ENCODE data around the gene ARL3.
"Not testable (repeated sequence)": the region's sequence is repeated elsewhere in the genome, so short reads cannot be mapped to it uniquely, and the experiment has no call there.

The ARL3 gene

GRCh38 chr10:102673236-102673818, 40.9 kb downstream of the ARL3 start:
- no peak for DNase-seq (ENCODE audit: low read depth)

DNA sequence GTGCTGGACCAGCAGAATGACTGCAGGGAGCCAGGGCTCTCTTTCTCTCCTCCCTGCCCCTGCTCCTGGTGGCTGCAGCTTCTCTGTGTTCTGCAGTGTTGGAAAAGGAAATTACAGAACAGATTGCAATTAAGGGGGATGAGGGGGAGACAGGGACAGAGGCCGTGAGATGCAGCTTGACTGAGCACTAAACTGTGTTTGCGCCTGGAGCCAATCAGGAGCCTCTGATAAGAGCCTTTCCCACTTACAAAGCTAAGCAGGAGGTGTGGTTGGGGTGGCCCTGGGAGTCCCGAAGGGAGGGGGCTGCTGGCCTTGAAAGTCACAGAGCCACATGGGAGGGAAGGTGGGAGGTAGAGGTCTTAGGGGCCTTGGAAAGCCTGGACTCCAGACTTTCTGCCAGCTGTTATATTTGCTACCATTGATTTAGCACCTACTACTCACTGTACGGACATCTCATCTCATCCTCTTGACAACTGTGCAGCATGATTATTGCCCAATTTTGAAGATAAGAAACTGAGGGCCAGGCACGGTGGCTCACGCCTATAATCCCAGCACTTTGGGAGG, 43.2 kb downstream of the ARL3 start:
- no peak for DNase-seq (ENCODE audit: low read depth)

DNA sequence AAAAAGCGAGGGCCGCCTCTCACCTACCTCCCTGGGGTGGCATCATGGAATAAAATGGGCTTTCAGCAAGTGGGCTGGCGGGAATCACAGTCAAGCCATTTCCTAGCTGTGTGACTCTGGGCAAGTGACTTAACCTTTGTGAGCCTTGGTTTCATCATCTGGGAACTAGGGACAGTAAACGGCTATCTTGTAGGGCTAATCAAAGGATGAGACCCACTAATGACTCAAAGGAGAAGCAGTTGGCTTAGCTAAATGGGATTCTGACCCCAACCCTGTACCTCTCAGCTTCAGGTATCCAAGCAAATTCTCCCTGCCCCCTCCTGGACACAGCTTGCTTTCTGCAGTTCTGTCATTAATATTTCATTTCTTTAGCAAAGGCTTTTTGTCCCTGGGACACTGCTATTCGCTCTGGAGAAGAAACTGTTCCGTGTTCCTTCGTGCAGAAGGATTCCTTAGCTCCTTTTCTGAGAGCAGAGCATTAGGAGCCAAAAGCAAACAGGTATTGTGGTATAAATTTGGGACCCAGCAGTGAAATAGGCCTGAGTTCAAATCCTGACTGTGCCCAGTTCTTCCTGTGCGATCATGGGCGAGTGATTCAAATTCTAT, 44.0 kb downstream of the ARL3 start:
- DNase-seq (ENCODE audit: low read depth), result no peak

- no peak for DNase-seq (ENCODE audit: low read depth)
Measured at GRCh38 chr10:102669206-102670064, 44.8 kb downstream of the ARL3 start.

- no peak for DNase-seq (ENCODE audit: low read depth)
Measured at GRCh38 chr10:102668326-102669107, 45.7 kb downstream of the ARL3 start.

DNA sequence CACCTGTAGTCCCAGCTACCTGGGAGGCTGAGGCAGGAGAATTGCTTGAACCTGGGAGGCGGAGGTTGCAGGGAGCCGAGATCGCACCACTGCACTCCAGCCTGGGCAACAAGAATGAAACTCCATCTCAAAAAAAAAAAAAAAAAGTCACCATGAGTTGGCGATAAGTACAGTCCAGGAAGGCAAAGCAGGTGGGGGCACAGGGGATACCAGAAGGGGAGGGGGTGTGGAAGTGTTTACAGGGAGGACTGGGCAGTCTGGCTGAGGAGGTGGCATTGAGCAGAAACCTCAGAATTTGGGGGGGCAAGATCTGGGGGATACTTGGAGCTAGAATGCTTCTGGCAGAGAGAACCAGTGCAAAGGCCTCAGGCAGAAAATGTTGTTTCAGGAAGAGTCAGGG, 46.8 kb downstream of the ARL3 start:
- DNase-seq (ENCODE audit: low read depth), result not testable (repeated sequence)

- no peak for DNase-seq (ENCODE audit: low read depth)
Measured at GRCh38 chr10:102665904-102666509, 48.2 kb downstream of the ARL3 start.

- DNase-seq (ENCODE audit: low read depth), result no peak
Measured at GRCh38 chr10:102661658-102662028, 52.6 kb downstream of the ARL3 start.

DNA sequence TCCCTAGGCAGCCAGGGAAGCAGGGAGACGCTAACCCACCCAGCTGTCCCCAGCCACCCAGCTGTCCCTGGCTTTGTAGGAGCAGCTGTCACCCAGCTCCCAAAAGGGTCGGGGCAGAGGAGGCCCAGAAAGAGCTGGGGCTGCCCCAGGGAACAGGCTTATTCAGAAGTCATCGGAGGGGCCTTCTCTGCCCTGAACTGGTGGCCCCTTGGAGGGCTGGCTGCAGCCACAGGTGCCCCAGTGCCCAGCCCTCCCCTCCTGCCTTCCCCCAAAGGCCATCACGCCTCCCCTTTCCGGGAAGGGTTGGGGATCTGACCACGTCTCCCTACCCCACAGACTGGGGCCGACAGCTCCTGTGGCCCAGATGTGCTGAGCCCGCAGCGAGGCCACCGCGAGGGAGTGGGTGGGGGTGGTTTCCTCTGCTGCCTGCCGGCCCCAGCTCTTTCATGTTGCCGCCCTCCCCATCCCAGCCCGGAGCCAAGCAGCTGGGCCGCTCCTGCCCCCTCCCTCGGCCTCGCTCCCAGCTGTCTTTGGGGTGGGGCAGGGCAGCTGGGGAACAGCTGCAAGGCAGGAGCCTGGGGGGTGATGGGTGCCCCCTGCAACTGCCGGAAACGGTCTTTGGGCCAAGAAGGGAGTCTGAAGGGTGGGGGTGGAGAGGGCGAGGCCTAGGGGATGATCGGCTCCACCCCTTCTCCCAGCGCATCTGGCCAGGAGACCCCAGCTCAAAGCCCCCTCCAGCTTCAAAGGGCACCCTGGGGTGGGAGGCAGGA, 53.1 kb downstream of the ARL3 start:
- peak; percentile 56 for DNase-seq (ENCODE audit: low read depth)

DNA sequence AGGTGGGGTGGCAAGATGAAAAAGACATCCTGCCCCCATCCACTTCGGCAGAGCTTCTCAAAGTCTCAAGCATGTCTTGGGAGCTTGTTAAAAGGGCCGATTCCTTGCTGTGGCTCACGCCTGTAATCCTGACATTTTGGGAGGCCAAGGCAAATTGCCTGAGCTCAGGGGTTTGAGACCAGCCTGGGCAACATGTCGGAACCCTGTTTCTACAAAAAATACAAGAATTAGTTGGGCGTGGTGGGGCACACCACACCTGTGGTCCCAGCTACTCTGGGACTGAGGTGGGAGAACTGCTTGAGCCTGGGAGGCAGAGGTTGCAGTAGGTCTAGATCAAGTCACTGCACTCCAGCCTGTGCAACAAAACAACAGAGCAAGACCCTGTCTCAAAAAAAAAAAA, 55.4 kb downstream of the ARL3 start:
- DNase-seq (ENCODE audit: low read depth), result no peak

DNA sequence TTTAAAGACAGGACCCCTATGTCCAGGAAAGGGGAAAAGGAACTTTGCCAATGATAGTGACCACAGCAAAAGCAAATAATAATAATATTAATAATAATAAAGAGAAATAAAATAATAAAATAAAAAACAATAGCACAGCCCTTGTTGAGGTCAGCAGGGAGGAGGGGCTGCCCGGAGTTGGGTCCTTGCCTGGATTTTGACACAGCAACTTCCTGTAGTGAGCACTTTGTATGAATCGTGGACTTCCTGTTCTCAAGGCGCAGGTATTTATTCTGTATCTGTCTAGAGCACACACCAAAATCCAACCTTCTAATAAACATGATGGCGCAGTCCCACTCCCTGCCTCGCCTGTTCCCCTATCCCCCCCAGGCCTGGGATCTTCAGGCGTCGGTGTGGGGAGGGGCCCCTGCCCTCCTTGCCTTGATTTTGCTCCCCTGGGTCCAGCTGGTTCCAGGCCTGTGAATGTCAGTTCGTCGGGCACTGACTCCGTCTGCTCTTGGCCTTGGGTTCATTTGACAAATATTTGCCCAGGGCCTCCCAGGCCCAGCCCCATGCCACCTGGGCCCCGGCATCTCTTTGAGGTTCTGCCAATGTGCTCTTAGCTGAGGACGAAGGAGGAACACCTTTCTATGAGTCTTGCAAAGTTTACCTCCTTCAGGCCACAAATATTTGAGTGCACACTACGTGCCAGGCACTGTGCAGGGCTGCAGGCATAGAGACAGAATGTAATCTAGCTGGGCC, 56.0 kb downstream of the ARL3 start:
- DNase-seq (ENCODE audit: low read depth), result no peak

GRCh38 chr10:102657451-102657850, 56.7 kb downstream of the ARL3 start:
- no peak for DNase-seq (ENCODE audit: low read depth)

DNA sequence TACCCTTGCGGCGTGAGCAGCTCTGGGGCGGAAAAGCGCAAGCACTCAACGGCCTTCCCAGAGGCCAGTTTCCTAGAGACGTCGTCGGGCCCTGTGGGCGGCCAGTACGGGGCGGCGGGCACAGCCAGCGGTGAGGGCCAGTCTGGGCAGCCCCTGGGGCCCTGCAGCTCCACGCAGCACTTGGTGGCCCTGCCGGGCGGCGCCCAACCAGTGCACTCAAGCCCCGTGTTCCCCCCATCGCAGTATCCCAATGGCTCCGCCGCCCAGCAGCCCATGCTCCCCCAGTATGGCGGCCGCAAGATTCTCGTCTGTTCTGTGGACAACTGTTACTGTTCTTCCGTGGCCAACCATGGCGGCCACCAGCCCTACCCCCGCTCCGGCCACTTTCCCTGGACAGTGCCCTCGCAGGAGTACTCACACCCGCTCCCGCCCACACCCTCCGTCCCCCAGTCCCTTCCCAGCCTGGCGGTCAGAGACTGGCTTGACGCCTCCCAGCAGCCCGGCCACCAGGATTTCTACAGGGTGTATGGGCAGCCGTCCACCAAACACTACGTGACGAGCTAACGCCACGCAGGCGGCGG, 57.3 kb downstream of the ARL3 start:
- DNase-seq (ENCODE audit: low read depth), result no peak

DNA sequence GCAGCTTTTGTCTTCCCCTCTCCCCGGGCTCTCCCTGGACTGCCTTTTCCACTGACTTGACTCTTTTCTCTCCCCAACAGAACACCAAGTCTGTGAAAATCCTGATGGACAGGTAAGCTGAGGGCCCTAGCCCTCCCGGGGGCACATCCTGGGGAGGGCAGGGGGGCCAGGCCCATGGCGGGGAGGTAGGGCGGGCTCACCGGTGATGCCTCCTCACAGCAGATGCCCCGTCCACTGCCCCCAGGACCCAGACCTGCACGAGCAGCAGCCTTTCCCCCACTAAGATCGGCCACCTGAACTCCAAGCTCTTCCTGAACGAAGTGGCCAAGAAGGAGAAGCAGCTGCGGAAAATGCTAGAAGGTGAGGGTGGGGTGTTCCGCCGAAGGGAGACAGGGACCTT, 58.2 kb downstream of the ARL3 start:
- DNase-seq (ENCODE audit: low read depth), result no peak

DNA sequence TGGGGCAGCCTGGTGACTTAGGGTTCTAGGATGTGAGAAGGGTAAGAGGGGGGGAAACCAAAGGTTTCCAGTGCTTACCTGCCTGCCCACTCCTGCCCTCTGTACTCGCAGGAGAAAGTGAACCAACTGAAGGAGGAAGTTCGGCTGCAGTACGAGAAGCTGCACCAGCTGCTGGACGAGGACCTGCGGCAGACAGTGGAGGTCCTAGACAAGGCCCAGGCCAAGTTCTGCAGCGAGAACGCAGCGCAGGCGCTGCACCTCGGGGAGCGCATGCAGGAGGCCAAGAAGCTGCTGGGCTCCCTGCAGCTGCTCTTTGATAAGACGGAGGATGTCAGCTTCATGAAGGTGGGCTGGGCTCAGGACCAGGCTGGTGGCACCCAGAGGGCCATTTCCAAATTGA, 59.2 kb downstream of the ARL3 start:
- no peak for DNase-seq (ENCODE audit: low read depth)

DNA sequence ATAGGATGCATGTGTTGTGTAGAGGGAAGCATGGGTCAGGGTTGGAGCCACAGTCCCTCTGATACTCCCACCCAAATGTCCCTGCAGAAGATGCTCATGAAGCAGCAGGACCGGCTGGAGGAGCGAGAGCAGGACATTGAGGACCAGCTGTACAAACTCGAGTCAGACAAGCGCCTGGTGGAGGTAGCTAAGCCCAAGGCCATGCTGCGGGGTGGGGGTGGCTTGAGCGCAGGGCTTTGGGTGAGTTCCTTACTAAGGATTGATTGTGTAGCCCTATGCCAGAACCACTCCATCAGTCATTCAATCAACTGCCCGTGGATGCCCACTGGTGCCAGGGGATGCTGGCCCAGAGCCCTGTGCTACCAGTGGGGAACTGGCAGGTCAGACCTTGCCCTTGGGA, 59.6 kb downstream of the ARL3 start:
- no peak for DNase-seq (ENCODE audit: low read depth)

DNA sequence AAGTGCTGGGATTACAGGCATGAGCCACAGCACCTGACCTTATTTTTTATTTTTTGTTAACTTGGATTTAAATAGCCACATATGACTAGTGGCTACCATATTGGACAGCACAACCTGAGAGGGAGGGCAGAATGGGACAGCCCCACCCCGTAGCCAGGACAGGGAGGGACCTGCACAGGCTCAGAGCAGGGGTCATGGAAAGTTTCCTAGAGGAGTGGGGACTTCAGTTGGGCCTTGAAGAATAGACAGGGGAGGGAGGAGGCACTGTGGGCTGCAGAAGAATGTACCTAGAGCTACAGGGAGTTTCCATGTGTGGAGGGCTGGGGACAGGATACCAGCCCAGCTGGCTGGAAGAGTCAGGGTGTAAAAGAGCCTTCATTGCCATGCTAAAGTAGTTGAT, 61.1 kb downstream of the ARL3 start:
- DNase-seq (ENCODE audit: low read depth), result no peak

DNA sequence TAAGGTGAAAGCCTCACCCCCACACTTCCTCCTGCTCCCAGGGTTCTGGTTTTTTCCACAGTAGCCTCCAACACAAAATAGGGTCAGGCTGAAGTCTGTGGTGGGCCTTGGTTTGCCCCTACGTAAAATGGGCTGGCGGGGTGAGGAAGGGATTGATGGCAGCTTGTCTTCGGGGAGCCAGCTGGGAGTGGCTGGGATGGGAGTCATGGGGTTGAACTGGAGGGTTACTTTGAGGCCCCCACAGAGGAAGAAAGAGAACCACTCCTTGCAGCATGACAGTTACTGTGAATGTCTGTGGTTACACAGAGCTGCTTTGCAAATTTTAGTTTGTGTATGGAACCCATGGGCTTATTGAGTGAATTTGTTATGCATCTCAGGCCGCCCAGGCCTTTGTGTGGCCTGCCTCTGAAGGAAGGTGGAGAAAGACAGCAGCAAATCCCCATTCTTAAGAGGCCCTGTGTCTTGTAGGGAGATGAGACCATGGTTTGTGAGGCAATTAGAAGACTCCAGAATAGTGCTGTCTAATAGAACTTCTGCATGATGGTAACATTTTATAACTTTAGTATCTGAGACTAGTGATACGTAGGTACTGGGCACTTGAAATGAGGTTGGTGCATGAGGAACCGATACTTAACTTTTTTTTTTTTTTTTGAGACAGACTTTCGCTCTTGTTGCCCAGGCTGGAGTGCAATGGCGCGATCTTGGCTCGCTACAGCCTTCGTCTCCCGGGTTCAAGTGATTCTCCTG, 61.9 kb downstream of the ARL3 start:
- no peak for DNase-seq (ENCODE audit: low read depth)

DNA sequence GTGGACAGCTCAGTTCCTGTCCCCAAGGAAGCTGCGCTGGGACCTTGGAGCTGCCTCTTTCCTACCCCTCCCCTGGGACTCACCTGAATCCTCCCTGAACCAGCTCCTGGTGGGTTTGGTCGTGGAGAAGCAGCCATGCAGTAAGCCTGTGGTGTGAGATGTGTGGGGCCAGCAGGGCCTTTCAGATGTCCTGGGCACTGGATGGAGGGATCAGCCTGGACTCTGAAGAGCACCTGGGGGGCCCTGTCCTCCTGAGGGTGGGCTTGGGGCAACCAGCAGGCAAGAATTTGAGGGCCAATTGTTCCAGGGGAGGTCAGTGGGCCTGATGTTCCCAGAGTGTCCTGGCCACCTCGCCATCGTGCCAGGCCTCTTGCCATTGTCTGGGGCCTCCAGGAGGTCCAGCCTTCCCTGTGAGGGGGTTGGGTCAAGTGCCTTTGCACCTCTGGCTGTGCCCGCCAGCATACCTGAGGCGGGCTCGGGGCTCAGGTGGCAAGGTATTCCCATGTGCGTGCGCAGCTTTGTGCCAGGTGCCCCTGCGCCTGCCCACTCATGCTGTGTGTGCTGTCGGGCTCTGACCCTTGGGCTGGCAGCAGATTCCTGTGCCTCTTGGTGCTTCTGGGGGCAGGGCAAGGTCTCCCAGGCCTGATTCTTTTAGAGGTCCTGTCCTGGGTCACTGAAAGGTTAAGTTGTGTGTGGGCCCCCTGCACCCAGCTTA, 62.6 kb downstream of the ARL3 start:
- DNase-seq (ENCODE audit: low read depth), result no peak

Data from activated gamma-delta T cell treated with anti-CD3 and anti-CD28 coated beads, Interleukin-2, amount 50 U/mL, for 16 hours (primary cell).